Activated CD8-positive, alpha-beta T cell treated with anti-CD3 and anti-CD28 coated beads for 36 hours (primary cell): ENCODE data around the gene THBS4. TPM values are rescaled to one million over a fixed set of nuclear protein-coding genes. Genes with fewer than 3 reads are reported as not detected.

Experiments used
- ATAC-seq: fragments of 200-7000 bp; cut with Tn5 transposase; one replicate; pipeline ENCODE4 v1.10.0; 2021; ENCODE audit warnings: mild to moderate bottlenecking, moderate library complexity
- CTCF ChIA-PET: fragments of 350-600 bp; sonication (Branson Sonifier 250); formaldehyde crosslinking; loops from one replicate; lab custom pipeline; 2021; ENCODE audit warnings: antibody characterized with exemption; lab: Charles Lee
- POLR2A ChIA-PET: fragments of 350-600 bp; sonication (Branson Sonifier 250); formaldehyde crosslinking; loops from one replicate; lab custom pipeline; 2021; ENCODE audit warnings: antibody characterized with exemption; lab: Charles Lee
- DNase-seq: peaks from one replicate; pipeline ENCODE4 v3.0.0-alpha.2; 2020
- H3K27ac Mint-ChIP-seq: one replicate; pipeline ENCODE4 v1.8.0; 2021; ENCODE audit warnings: mild to moderate bottlenecking, mixed read lengths
- H3K27me3 Mint-ChIP-seq: one replicate; pipeline ENCODE4 v1.8.0; 2021; ENCODE audit warnings: mixed read lengths
- H3K36me3 Mint-ChIP-seq: one replicate; pipeline ENCODE4 v1.8.0; 2021; ENCODE audit warnings: low read depth, mixed read lengths
- H3K4me1 Mint-ChIP-seq: one replicate; pipeline ENCODE4 v1.8.0; 2021; ENCODE audit warnings: low read depth, mixed read lengths
- H3K4me3 Mint-ChIP-seq: one replicate; pipeline ENCODE4 v1.8.0; 2021; ENCODE audit warnings: mild to moderate bottlenecking, moderate library complexity, mixed read lengths
- H3K9me3 Mint-ChIP-seq: one replicate; pipeline ENCODE4 v1.8.0; 2021; ENCODE audit warnings: mixed read lengths
- CTCF ChIP-seq: fragments of 200-600 bp; IDR thresholded peaks from one replicate; pipeline ENCODE4 v1.8.0; 2022; ENCODE audit warnings: antibody characterized with exemption, mild to moderate bottlenecking
- intact Hi-C: fragments of 100-400 bp; cut with micrococcal nuclease; formaldehyde crosslinking; loops from one replicate; pipeline ENCODE4 v1.10.0; 2022
- total RNA-seq, 2 experiments: library from RNA; stranded (reverse); gene quantifications; one replicate each; pipeline ENCODE4 v1.2.3, GENCODE V29; 2021

Gene THBS4
- 1 to 10 TPM; 2.3 to 2.5 TPM for total RNA-seq

GRCh38 chr5:80034962-80035821 is at the start of gene THBS4:
Gene THBS4 (plus strand): TSS chr5:80035348. CDS start chr5:80035538, 190 bp downstream.
- DNase-seq (peak; percentile 6), ATAC-seq (peak; percentile 22)
- Mint-ChIP-seq H3K4me1 (peaks cover 27% of the 10 kb centered on the region), H3K27me3 (peaks cover 48% of the 10 kb centered on the region), H3K9me3 (no peaks in the 10 kb centered on the region), H3K4me3 (peak within 1 kb of the TSS; percentile 51), H3K27ac (no peak within 1 kb of the TSS), H3K36me3 (no peaks in the 10 kb centered on the region)
- CTCF ChIA-PET, result interaction anchor here (1.0 kb wide), 1 partner anchor 48 kb away, joined by 3 read pairs; no protein-coding TSS in a partner anchor
- POLR2A ChIA-PET, result interaction anchor here (0.8 to 1.6 kb wide), 2 partner anchors 13 to 24 kb away, joined by 3 read pairs; no protein-coding TSS in a partner anchor
- TF ChIP-seq CTCF, result no peak
- intact Hi-C loops, result no loop called here

GRCh38 chr5:79986260-79986659 is 48.9 kb upstream of the THBS4 start:
- CTCF ChIA-PET, result interaction anchor here (1.3 kb wide), 1 partner anchor 8 kb away, joined by 3 read pairs; no protein-coding TSS in a partner anchor
- Mint-ChIP-seq H3K9me3 (peaks cover 2% of the 10 kb centered on the region), H3K27me3 (no peaks in the 10 kb centered on the region), H3K4me1 (peaks cover 76% of the 10 kb centered on the region), H3K36me3 (peaks cover 72% of the 10 kb centered on the region), H3K4me3 (peak overlapping the region; percentile 37), H3K27ac (peak overlapping the region; percentile 95)
- POLR2A ChIA-PET, result no interaction called here
- intact Hi-C loops, result no loop called here
- DNase-seq (no peak), ATAC-seq (no peak)
- TF ChIP-seq CTCF, result no peak

- Mint-ChIP-seq H3K9me3 (no peaks in the 10 kb centered on the region), H3K27me3 (no peaks in the 10 kb centered on the region), H3K36me3 (peaks cover 47% of the 10 kb centered on the region), H3K4me1 (peaks cover 53% of the 10 kb centered on the region), H3K27ac (peak overlapping the region; percentile 99), H3K4me3 (peak overlapping the region; percentile 97)
- DNase-seq, result no peak
- ATAC-seq, result peak; percentile 63
- no peak for TF ChIP-seq CTCF
- intact Hi-C loops, result no loop called here
- ChIA-PET POLR2A (interaction anchor here (0.6 to 1.7 kb wide), 10 partner anchors 14 to 1874 kb away, joined by 3 to 4 read pairs (median 3); no protein-coding TSS in a partner anchor), CTCF (interaction anchor here (1.0 to 2.7 kb wide), 5 partner anchors 9 to 112 kb away, joined by 3 to 8 read pairs (median 3); no protein-coding TSS in a partner anchor)
Measured at GRCh38 chr5:79990205-79990597, 44.9 kb upstream of the THBS4 start.

GRCh38 chr5:79990598-79991507 is 44.3 kb upstream of the THBS4 start, which contains the start of gene MTX3:
Gene MTX3 (minus strand): TSS chr5:79991262. CDS start chr5:79991238, 24 bp downstream.
- H3K4me1 Mint-ChIP-seq, result peaks cover 47% of the 10 kb centered on the region
- ATAC-seq, result peak; percentile 87
- ChIA-PET CTCF (interaction anchor here (0.9 to 2.7 kb wide), 6 partner anchors 7 to 113 kb away, joined by 3 to 8 read pairs (median 3); no protein-coding TSS in a partner anchor), POLR2A (interaction anchor here (0.6 to 1.7 kb wide), 13 partner anchors 9 to 1873 kb away, joined by 3 to 4 read pairs (median 3); no protein-coding TSS in a partner anchor)
- peaks cover 44% of the 10 kb centered on the region for H3K36me3 Mint-ChIP-seq
- DNase-seq, result peak; percentile 96
- peak within 1 kb of the TSS; percentile 97 for H3K4me3 Mint-ChIP-seq
- intact Hi-C loops, result no loop called here
- no peaks in the 10 kb centered on the region for H3K27me3 Mint-ChIP-seq
- peak within 1 kb of the TSS; percentile 99 for H3K27ac Mint-ChIP-seq
- TF ChIP-seq CTCF, result no peak
- H3K9me3 Mint-ChIP-seq, result no peaks in the 10 kb centered on the region
